ENCODE measurements around the gene IPO9.
A peak's percentile ranks its signal among the peaks of the same experiment; 100 is the strongest.

The IPO9 gene

GRCh38 chr1:201828820-201829774 is at the start of gene IPO9:
Gene IPO9, plus strand, starts transcription at chr1:201829157. Its CDS starts 53 bp downstream, at chr1:201829210.
- DNase-seq (ENCODE audit: low read depth), result peak; percentile 40

- no peak for DNase-seq (ENCODE audit: low read depth)
Measured at GRCh38 chr1:201779351-201779880, 49.5 kb upstream of the IPO9 start.

- no peak for DNase-seq (ENCODE audit: low read depth)
Measured at GRCh38 chr1:201780952-201781351, 48.0 kb upstream of the IPO9 start.

- no peak for DNase-seq (ENCODE audit: low read depth)
Measured at GRCh38 chr1:201781437-201781836, 47.5 kb upstream of the IPO9 start.

- no peak for DNase-seq (ENCODE audit: low read depth)
Measured at GRCh38 chr1:201782353-201782752, 46.6 kb upstream of the IPO9 start.

- no peak for DNase-seq (ENCODE audit: low read depth)
Measured at GRCh38 chr1:201783058-201783457, 45.9 kb upstream of the IPO9 start.

GRCh38 chr1:201783572-201783971 is 45.4 kb upstream of the IPO9 start:
- no peak for DNase-seq (ENCODE audit: low read depth)

GRCh38 chr1:201785291-201785690 is 43.7 kb upstream of the IPO9 start:
- no peak for DNase-seq (ENCODE audit: low read depth)

- no peak for DNase-seq (ENCODE audit: low read depth)
Measured at GRCh38 chr1:201786824-201787223, 42.1 kb upstream of the IPO9 start.

- DNase-seq (ENCODE audit: low read depth), result no peak
Measured at GRCh38 chr1:201788296-201788695, 40.7 kb upstream of the IPO9 start.

GRCh38 chr1:201789245-201789644 is 39.7 kb upstream of the IPO9 start:
- DNase-seq (ENCODE audit: low read depth), result no peak

- DNase-seq (ENCODE audit: low read depth), result no peak
Measured at GRCh38 chr1:201790261-201790660, 38.7 kb upstream of the IPO9 start.

GRCh38 chr1:201791051-201791778 is 37.7 kb upstream of the IPO9 start:
- DNase-seq (ENCODE audit: low read depth), result no peak

GRCh38 chr1:201791779-201792173 is 37.2 kb upstream of the IPO9 start:
- DNase-seq (ENCODE audit: low read depth), result peak; percentile 50

- peak; percentile 57 for DNase-seq (ENCODE audit: low read depth)
Measured at GRCh38 chr1:201792534-201793305, 36.2 kb upstream of the IPO9 start.

GRCh38 chr1:201793306-201793925 is 35.5 kb upstream of the IPO9 start:
- no peak for DNase-seq (ENCODE audit: low read depth)

GRCh38 chr1:201795066-201795465 is 33.9 kb upstream of the IPO9 start:
- DNase-seq (ENCODE audit: low read depth), result no peak

- no peak for DNase-seq (ENCODE audit: low read depth)
Measured at GRCh38 chr1:201800246-201800645, 28.7 kb upstream of the IPO9 start.

GRCh38 chr1:201806801-201807200 is 22.2 kb upstream of the IPO9 start:
- DNase-seq (ENCODE audit: low read depth), result no peak

GRCh38 chr1:201807958-201808632 is 20.9 kb upstream of the IPO9 start:
- DNase-seq (ENCODE audit: low read depth), result no peak

- DNase-seq (ENCODE audit: low read depth), result no peak
Measured at GRCh38 chr1:201808633-201808990, 20.3 kb upstream of the IPO9 start.
